ENCODE data around the gene DAPK3.
"Not testable (repeated sequence)": the region's sequence is repeated elsewhere in the genome, so short reads cannot be mapped to it uniquely, and the experiment has no call there.

DAPK3 gene

GRCh38 chr19:4007021-4007835, 36.3 kb upstream of the DAPK3 start, which contains the start of gene PIAS4:
PIAS4 (plus strand) TSS chr19:4007736; CDS start chr19:4007761, 25 bp downstream.
- H3K9me3 ChIP-seq = no peaks in the 10 kb centered on the region
- 0 out of 2 replicates have a peak, but pooled peaks cover 2% of the 10 kb centered on the region for H3K36me3 ChIP-seq
- H3K4me1 ChIP-seq = peaks cover 6% of the 10 kb centered on the region; the same call in 1 of the 2 replicates
- no peaks in the 10 kb centered on the region for H3K27me3 ChIP-seq
- no peak for TF ChIP-seq CTCF (IDR thresholded peaks at IDR 0.05; ENCODE audit: low read depth, low read length)
- H3K4me3 ChIP-seq (ENCODE audit: low read depth, low read length) = peak within 1 kb of the TSS; percentile 91
- DNase-seq = peak; percentile 96

GRCh38 chr19:4005436-4005835, 34.5 kb upstream of the DAPK3 start:
- H3K27me3 ChIP-seq = not testable (repeated sequence)

DNA sequence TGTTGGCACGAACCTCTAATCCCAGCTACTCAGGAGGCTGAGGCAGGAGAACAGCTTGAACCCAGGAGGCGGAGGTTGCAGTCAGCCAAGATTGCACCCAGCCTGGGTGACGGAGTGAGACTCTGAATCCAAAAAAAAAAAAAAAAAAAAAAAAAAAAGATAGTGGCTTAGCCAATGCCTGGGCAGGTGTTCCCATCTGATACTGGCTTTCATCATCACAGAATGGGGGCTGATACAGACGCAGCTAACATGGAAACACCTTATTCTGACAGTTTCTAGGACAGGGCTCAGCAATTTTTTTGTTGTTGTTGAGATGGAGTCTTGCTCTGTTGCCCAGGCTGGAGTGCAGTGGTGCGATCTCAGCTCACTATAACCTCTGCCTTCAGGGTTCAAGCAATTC, 29.9 kb upstream of the DAPK3 start:
- not testable (repeated sequence) for H3K36me3 ChIP-seq; H3K9me3 ChIP-seq; H3K4me1 ChIP-seq; DNase-seq; H3K4me3 ChIP-seq (ENCODE audit: low read depth, low read length); H3K27me3 ChIP-seq

More at GRCh38 chr19:4005436-4005835, 34.5 kb upstream of the DAPK3 start:
- not testable (repeated sequence) for H3K4me1 ChIP-seq; H3K9me3 ChIP-seq; DNase-seq; H3K4me3 ChIP-seq (ENCODE audit: low read depth, low read length); H3K36me3 ChIP-seq

- not testable (repeated sequence) for H3K4me1 ChIP-seq; H3K4me3 ChIP-seq (ENCODE audit: low read depth, low read length); H3K36me3 ChIP-seq; H3K27me3 ChIP-seq; DNase-seq; H3K9me3 ChIP-seq
These were observed 27.9 kb upstream of the DAPK3 start for GRCh38 chr19:3998667-3999412.

DNA sequence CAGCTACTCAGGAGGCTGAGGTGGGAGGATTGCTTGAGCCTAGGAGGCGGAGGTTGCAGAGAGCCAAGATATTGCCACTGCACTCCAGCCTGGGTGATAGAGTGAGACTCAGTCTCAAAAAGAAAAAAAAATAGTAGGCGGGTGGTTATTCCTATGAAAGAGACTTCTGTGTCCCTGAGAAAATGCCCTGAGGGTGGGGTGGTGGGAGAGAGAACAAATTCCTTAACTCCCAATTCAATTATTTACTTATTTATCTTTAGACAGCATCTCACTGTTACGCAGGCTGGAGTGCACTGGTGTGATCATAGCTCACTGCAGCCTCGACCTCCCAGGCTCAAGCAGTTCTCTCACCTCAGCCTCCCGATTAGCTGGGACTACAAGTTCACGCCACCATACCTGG, 24.7 kb upstream of the DAPK3 start:
- Histone ChIP-seq H3K4me1 (no peaks in the 10 kb centered on the region), H3K36me3 (no peaks in the 10 kb centered on the region), H3K27me3 (no peaks in the 10 kb centered on the region), H3K9me3 (no peaks in the 10 kb centered on the region), H3K4me3 (ENCODE audit: low read depth, low read length) (no peak overlapping the region)
- DNase-seq = no peak
- TF ChIP-seq CTCF (IDR thresholded peaks at IDR 0.05; ENCODE audit: low read depth, low read length) = no peak

GRCh38 chr19:3990815-3991117, 19.9 kb upstream of the DAPK3 start:
- Histone ChIP-seq H3K9me3 (no peaks in the 10 kb centered on the region), H3K27me3 (no peaks in the 10 kb centered on the region), H3K4me3 (ENCODE audit: low read depth, low read length) (no peak overlapping the region), H3K4me1 (peaks cover 6% of the 10 kb centered on the region; the same call in 1 of the 2 replicates), H3K36me3 (no peaks in the 10 kb centered on the region)
- DNase-seq = no peak
- TF ChIP-seq CTCF (IDR thresholded peaks at IDR 0.05; ENCODE audit: low read depth, low read length) = no peak

GRCh38 chr19:3987619-3988371, 16.9 kb upstream of the DAPK3 start:
- Histone ChIP-seq H3K4me1 (peaks cover 12% of the 10 kb centered on the region), H3K4me3 (ENCODE audit: low read depth, low read length) (peak overlapping the region; percentile 100), H3K36me3 (peaks cover 24% of the 10 kb centered on the region), H3K9me3 (no peaks in the 10 kb centered on the region), H3K27me3 (no peaks in the 10 kb centered on the region)
- TF ChIP-seq CTCF (IDR thresholded peaks at IDR 0.05; ENCODE audit: low read depth, low read length) = peak; percentile 86
- DNase-seq = peak; percentile 91

All from BE2C (cell line).